ENCODE data around the gene DEAF1.
"Not testable (repeated sequence)": the region's sequence is repeated elsewhere in the genome, so short reads cannot be mapped to it uniquely, and the experiment has no call there.

Gene DEAF1

DNA sequence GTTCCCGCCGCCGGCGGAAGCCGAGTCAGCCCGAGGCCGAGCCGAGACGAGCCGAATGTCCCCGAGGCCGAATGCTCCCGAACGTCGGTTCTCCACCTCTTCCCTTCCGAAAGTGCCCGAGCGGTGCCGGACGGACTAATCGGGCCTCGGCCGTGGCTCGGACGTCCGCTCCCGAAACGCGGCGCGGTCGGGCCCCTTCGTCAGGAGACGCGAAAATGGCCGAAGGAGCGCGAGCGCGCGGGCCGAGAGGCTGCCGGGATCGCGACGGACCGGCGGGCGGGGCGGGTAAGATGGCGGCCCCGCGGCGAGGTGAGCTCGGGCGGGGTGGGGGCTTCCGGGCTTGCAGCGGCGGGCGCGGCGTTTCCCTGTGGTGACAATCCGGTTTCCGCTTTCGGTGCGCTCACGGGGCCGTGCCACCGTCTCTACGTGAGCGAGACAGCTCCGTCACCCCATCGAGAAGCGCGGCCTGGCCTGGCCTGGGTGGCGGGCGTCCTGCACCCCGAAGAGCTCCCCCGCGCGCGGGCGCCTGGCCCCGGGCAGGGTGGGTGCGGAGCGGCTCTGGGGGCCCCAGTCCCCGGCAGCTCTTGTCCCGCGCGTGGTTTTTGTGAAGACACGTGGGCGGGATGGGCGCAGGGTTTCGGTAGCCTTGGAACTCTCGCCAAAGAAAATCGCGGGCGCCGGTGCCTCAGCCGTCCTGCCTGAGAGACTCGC is 671 bp upstream of the DEAF1 start, which contains the start of gene TMEM80:
TSS of gene TMEM80 (plus strand) at position 279 of the 711 bp plus-strand sequence. CDS start at position 291, 12 bp downstream.
- H3K4me1 Mint-ChIP-seq, result peaks cover 47% of the 10 kb centered on the region
- peak within 1 kb of the TSS; percentile 99 for H3K27ac Mint-ChIP-seq
- DNase-seq (ENCODE audit: low spot score in 2 of 2) (peak; percentile 97 to 99), ATAC-seq (peak; percentile 82)
- peak within 1 kb of the TSS; percentile 85 for H3K4me3 Mint-ChIP-seq
- H3K36me3 Mint-ChIP-seq, result peaks cover 22% of the 10 kb centered on the region
- no peaks in the 10 kb centered on the region for H3K9me3 Mint-ChIP-seq

DNA sequence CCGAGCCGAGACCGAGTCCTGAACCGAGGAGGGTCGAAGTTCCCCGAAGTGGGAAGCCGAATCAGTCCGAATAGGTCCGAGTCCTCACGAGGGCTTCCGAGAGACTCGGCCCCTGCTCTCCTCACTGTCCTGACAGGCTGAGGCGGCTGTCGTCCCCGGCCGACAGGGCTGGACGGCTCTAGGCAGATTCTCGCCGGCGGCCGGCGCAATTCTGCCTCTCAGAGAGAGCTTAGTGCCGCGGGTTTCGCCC is 191 bp upstream of the DEAF1 start:
- DNase-seq (ENCODE audit: low spot score in 2 of 2), result peak; percentile 99 to 100
- H3K4me1 Mint-ChIP-seq, result peaks cover 47% of the 10 kb centered on the region
- ATAC-seq, result no peak

DNA sequence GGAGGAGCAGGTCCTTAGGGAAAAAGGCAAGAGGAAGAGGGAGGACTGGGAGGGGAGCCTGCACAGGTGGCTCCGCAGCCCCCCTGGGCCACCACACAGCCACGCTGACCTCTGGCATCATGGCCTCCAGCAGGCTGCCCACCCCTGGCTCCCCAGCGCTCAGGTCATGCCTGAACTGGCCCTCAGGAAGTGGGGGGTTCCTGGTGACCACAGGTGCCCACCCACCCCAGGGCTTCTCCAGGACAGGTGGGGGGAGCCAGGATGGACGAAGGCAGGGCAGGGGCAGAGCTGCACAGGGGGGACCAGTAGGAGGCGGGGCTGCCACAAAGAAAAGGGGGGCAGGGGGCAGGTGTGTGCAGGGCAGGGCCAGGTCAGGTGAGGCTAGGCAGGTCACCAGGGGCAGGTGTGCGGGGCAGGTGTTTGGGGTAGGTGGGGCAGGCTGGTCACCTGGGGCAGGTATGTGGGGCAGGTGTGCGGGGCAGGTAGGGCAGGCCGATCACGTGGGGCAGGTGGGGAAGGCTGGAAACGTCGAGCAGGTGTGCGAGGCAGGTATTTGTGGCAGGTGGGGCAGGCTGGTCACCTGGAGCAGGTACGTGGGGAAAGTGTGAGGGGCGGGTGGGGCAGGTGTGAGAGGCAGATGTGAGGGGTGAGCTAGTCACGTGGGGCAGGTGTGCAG is 997 bp downstream of the DEAF1 start:
- no peaks in the 10 kb centered on the region for H3K9me3 Mint-ChIP-seq

More for the DNA sequence above, 191 bp upstream of the DEAF1 start:
- Mint-ChIP-seq H3K27ac (peak overlapping the region; percentile 99), H3K9me3 (no peaks in the 10 kb centered on the region), H3K36me3 (peaks cover 22% of the 10 kb centered on the region), H3K4me3 (peak overlapping the region; percentile 85)

DNA sequence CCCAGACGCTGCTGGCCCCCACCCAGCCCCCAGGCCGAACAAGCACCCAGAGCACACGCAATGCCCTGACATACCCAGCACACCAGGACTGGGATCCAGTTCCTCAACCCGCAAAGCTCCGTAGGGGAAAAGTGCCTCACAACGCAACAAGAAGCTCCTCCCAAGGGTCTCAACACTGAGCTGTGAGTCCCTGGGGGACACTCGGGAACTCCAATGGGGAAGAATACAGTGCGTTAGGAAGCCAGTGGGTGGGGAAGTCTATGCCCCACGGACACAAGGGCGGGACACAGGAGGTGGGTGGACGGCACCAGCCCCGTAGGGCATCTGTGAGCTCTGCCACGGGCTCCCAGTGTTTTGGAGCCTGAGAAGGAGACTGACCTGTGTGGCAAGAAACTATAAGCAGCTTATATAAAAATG is 1.6 kb downstream of the DEAF1 start:
- peaks cover 47% of the 10 kb centered on the region for H3K4me1 Mint-ChIP-seq
- H3K4me3 Mint-ChIP-seq, result peak overlapping the region; percentile 85
- ATAC-seq (no peak), DNase-seq (ENCODE audit: low spot score in 2 of 2) (no peak)
- H3K36me3 Mint-ChIP-seq, result peaks cover 40% of the 10 kb centered on the region
- no peaks in the 10 kb centered on the region for H3K9me3 Mint-ChIP-seq
- peak overlapping the region; percentile 96 for H3K27ac Mint-ChIP-seq

More for the DNA sequence above, 997 bp downstream of the DEAF1 start:
- H3K27ac Mint-ChIP-seq, result peak overlapping the region; percentile 96
- DNase-seq (ENCODE audit: low spot score in 2 of 2) (no peak), ATAC-seq (no peak)
- H3K4me1 Mint-ChIP-seq, result peaks cover 47% of the 10 kb centered on the region
- H3K4me3 Mint-ChIP-seq, result peak overlapping the region; percentile 85
- H3K36me3 Mint-ChIP-seq, result peaks cover 34% of the 10 kb centered on the region

DNA sequence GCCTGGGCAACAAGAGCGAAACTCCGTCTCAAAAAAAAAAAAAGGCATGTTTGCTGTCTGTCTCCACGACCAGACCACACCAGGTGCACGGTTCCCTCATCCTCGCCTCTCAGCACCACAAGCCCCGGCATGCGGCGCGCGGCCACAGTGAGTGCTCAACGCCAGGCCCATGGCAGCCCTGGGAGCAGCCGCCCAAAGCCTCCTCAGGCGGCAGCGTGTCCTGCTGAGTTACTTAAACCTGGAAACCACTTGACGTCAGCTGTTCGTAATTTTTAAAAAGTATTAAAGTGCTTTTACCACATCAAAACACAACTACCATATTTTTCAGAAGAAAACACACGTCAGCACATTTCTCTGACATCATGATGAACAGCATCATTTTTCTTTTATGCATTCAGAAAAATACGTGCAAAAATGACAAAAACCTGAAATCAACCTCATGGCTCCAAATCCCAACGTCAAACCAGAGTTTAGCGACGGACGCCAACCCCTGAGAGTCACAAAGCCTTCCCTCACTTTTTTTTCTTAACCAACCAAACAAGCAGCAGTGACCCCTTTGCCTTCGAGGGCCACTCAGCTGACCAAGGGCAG is 2.1 kb downstream of the DEAF1 start:
- H3K9me3 Mint-ChIP-seq, result no peaks in the 10 kb centered on the region
- ATAC-seq, result no peak
- H3K4me3 Mint-ChIP-seq, result peak overlapping the region; percentile 85
- peak overlapping the region; percentile 96 for H3K27ac Mint-ChIP-seq
- H3K36me3 Mint-ChIP-seq, result peaks cover 45% of the 10 kb centered on the region
- DNase-seq (ENCODE audit: low spot score in 2 of 2), result no peak
- peaks cover 42% of the 10 kb centered on the region for H3K4me1 Mint-ChIP-seq

DNA sequence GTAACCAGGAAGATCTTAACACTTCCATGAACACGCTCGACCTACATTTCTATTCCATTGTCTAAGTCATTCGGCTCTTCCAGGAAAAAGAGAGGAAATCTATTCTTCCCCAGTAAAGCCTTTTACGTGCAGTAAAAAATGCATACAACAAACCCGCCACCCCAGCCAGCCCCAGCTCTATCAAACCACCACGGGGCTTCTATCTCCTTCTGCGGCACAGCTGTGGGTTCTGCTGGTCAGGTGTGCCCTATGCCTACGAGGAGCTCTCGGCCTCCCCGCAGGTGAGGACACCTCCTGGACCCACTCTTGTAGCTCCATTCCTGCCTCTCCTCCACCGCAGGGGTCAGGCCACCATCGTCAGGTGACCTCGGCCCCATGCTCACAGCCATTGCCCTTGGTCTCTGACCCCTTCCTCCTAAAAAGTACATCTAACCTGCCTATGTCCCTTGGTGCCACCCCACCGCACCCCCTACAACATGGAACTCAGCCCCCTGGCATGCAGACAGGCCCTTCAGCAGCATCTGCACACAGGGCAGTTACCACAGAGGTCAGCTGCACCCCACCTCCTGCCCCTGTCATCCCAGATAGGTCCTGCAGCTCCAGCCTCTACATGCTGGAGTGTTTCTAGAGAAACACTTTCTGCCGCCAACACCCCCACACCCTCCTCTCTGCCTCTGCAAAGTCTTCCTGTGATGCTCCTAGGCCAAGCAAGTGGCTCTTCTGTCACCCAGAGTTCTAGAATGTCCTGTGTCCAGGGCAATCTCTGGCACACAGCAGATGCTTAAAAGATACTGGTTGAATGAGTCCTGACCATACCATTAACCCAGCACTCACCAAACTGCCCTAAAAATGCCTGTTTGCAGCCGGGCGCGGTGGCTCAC is 3.1 kb downstream of the DEAF1 start:
- Mint-ChIP-seq H3K4me1 (peaks cover 34% of the 10 kb centered on the region), H3K36me3 (peaks cover 55% of the 10 kb centered on the region), H3K9me3 (no peaks in the 10 kb centered on the region), H3K27ac (peak overlapping the region; percentile 12), H3K4me3 (no peak overlapping the region)
- DNase-seq (ENCODE audit: low spot score in 2 of 2), result no peak
- ATAC-seq, result no peak

DNA sequence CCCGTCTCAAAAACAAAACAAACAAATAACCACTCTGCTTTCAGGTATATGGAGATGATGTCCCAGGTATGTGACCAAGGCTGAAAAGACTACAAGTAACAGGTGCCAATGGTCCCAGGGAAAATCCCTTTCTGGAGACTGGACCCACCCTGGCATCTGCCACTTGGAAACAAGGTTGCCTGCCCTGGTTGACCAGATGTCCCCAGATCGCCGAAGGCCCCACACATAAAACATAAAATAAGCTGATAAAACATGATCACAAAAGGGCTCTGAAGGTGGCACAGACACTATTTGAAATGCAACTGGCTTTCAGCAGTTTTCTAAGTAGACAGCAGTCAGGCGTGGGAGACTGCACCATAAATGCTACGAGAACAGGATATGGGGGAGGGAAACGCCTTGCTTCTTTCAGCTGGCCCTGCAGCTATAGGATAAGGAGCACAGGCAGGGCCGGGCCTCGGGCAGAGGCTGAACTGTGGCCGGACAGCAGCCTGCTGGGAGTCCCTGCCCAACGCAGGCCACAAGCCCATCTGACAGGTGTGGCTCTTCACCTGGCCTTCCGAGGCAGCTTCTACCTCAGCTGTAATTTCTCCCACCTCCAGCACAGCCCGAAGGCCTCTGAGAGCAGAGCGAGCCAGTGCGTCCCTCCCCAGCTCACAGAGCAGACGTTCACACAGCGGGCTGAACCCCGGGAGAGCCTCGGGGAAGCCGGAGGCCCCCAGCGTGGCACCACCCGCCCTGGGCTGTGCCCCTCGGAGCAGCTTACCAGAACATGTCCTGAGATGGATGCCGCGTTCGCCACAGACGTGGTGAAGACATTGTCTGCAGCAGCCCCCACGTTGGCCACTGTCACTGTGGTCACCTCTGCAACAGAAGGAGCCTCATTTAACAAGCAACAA is 4.0 kb downstream of the DEAF1 start:
- Mint-ChIP-seq H3K4me1 (peaks cover 28% of the 10 kb centered on the region), H3K4me3 (no peak overlapping the region), H3K27ac (no peak overlapping the region), H3K36me3 (peaks cover 59% of the 10 kb centered on the region), H3K9me3 (no peaks in the 10 kb centered on the region)
- ATAC-seq (no peak), DNase-seq (ENCODE audit: low spot score in 2 of 2) (peak in 1 of 2 donors; percentile 50)

DNA sequence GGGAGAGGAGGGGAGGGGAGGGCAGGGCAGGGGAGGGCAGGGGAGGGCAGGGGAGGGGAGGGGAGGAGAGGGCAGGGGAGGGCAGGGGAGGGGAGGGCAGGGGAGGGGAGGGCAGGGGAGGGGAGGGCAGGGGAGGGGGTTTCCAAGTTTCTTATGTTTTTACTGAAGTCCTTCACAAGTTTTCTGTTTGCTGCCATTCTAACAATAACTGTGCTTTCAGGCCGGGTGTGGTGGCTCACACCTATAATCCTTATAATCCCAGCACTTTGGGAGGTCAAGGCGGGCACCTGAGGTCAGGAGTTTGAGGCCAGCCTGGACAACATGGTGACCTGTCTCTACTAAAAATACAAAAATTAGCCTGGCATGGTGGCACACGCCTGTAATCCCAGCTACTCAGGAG is 4.8 kb downstream of the DEAF1 start:
- H3K27ac Mint-ChIP-seq; ATAC-seq; H3K9me3 Mint-ChIP-seq; H3K4me3 Mint-ChIP-seq; DNase-seq (ENCODE audit: low spot score in 2 of 2): not testable (repeated sequence)
- peaks cover 28% of the 10 kb centered on the region for H3K4me1 Mint-ChIP-seq
- peaks cover 66% of the 10 kb centered on the region for H3K36me3 Mint-ChIP-seq

DNA sequence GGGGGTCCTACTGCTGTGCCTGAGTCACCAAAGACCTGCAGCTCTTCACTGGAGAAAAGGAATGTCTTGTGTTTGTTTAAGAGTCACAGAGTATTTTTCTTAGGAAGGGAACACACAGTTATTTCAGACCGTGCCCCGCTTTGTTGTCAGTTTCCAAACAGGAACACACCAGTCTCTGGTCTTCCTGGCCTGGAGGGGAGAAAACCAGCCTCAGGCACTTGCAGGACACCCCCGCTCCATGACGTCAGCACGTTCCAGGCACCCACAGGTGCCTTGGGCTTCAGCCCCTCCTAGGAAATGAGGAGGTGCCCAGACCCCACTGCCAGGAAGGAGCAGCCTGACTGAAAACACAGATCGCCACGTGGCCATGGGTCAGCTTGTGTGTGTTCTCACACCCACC is 5.4 kb downstream of the DEAF1 start:
- ATAC-seq (no peak), DNase-seq (ENCODE audit: low spot score in 2 of 2) (no peak)
- no peaks in the 10 kb centered on the region for H3K9me3 Mint-ChIP-seq
- H3K4me3 Mint-ChIP-seq, result no peak overlapping the region
- peaks cover 73% of the 10 kb centered on the region for H3K36me3 Mint-ChIP-seq
- no peak overlapping the region for H3K27ac Mint-ChIP-seq
- H3K4me1 Mint-ChIP-seq, result peaks cover 28% of the 10 kb centered on the region

DNA sequence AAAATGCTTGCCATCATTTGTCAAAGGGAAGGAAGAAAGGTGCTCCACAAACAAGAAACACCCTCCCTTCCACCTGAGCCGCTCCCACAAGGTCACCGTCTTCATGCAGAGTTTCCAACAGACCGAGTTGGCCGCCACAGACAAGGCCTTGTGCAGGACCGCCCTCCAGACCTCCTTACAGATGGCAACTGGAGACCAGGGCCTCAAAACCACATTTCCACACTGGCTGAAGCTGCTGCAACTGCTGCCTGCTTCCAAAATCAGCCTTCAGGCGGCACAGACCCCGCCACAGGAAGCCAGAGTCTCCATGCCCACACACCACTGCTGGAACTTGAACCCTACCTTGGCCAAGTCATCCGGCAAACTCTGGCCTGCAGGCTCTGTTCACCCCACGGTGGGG is 6.3 kb downstream of the DEAF1 start:
- H3K9me3 Mint-ChIP-seq, result no peaks in the 10 kb centered on the region
- no peak for DNase-seq (ENCODE audit: low spot score in 2 of 2)
- H3K36me3 Mint-ChIP-seq, result peaks cover 77% of the 10 kb centered on the region
- H3K27ac Mint-ChIP-seq, result no peak overlapping the region
- ATAC-seq, result no peak
- no peak overlapping the region for H3K4me3 Mint-ChIP-seq
- peaks cover 24% of the 10 kb centered on the region for H3K4me1 Mint-ChIP-seq

DNA sequence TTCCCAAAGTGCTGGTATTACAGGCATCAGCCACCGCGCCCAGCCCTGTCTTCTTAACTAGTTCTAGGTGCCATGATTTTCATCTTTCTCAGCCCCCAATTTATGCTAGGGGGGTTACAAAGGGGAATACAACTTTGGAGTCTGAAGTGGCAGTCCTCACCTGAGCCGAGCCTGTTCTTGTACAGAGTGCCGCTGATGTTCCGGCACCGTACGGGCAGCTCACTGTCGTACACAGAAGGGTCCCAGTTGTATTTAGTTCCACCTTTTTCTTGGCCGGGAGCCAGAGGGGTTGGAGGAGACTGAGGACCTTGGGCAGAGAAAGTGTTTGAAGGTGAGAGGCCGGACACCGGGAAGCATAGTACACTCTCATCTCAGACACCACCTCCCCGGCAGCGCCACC is 7.3 kb downstream of the DEAF1 start:
- Mint-ChIP-seq H3K36me3 (peaks cover 80% of the 10 kb centered on the region), H3K27ac (peak overlapping the region; percentile 29), H3K4me3 (no peak overlapping the region), H3K4me1 (peaks cover 15% of the 10 kb centered on the region), H3K9me3 (no peaks in the 10 kb centered on the region)
- DNase-seq (ENCODE audit: low spot score in 2 of 2), result no peak
- ATAC-seq, result no peak

DNA sequence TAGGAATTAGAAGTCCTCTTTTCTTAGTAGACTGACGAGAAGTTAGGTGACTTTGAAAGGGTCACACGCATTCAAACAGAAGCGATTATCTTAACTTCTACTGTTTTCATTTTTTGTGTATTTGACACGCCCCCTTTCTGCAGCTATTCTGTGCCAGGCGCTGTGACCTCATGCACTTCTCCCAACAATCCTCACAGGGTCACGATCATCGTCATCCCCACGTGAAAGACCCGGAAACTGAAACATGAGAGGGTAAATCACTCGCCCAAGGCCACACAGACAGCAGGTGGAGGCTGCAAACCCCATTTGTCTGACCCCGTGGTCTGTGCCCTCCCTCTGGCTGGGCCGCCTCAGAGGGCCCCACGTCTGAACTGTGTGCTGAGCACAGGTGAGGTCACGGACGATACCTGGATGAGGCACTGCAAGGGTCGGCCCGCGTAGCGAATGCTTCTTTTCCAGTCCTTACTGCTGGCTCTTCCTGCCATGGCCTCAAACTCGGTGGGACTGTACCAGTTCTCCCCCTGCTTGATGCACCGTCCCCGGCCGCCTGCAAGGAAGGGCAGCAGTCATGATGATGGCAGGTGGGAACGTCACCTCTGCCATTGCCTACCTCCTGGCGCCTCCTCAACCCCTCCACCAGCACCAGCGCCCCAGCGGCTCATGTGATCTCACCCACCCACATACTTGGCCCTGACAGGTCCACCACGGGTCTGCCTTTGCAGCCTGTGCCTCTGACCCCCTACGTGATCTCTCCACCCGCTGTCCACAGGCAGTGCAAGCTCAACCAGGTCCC is 8.4 kb downstream of the DEAF1 start:
- Mint-ChIP-seq H3K4me3 (no peak overlapping the region), H3K4me1 (peaks cover 11% of the 10 kb centered on the region), H3K9me3 (no peaks in the 10 kb centered on the region), H3K36me3 (peaks cover 84% of the 10 kb centered on the region), H3K27ac (no peak overlapping the region)
- DNase-seq (ENCODE audit: low spot score in 2 of 2) (no peak), ATAC-seq (no peak)

DNA sequence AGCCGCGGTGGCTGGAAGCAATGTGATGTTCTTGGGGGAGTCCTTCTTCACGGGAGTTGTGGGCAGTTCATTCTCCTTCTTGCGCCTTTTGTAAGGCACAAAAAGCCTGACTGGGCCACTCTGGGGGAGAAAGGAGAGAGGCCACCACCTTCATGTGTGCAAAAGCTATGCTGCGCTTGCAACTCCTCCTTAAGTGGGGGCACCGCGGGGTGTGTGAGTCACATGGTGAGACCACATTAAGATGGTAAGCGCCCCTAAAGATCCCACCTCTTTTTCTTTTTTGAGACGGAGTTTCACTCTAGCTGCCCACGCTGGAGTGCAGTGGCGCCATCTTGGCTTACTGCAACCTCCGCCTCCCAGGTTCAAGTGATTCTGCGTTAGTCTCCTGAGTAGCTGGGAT is 14.1 kb downstream of the DEAF1 start:
- H3K27ac Mint-ChIP-seq, result no peak overlapping the region
- no peak overlapping the region for H3K4me3 Mint-ChIP-seq
- H3K9me3 Mint-ChIP-seq, result no peaks in the 10 kb centered on the region
- peaks cover 87% of the 10 kb centered on the region for H3K36me3 Mint-ChIP-seq
- H3K4me1 Mint-ChIP-seq, result peaks cover 13% of the 10 kb centered on the region
- ATAC-seq (peak; percentile 51), DNase-seq (ENCODE audit: low spot score in 2 of 2) (no peak)

DNA sequence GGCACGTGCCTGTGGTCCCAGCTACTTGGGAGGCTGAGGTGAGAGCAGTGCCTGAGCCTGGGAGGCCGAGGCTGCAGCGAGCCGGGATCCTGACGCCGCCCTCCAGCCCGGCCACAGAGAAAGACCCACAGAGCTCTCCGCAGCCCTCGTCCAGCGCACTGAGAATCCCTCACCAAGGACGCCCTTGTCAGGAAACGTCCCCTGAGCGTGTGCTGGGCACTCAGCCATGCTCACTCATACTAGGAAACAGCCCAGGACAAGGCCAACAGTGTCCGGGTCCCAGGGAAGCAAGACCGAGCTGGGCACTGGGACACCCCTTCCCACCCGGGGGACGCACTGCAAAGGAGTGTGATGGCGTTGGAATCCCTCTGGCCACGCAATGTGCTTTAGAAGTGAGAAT is 14.5 kb downstream of the DEAF1 start:
- ATAC-seq, result no peak
- Mint-ChIP-seq H3K4me1 (peaks cover 13% of the 10 kb centered on the region), H3K36me3 (peaks cover 87% of the 10 kb centered on the region), H3K4me3 (no peak overlapping the region), H3K27ac (no peak overlapping the region), H3K9me3 (no peaks in the 10 kb centered on the region)
- DNase-seq (ENCODE audit: low spot score in 2 of 2), result no peak

Measured in stimulated activated effector memory CD8-positive, alpha-beta T cell treated with anti-CD3 and anti-CD28 coated beads, Interleukin-12 subunit alpha, Interleukin-12 subunit beta, amount 100 ng/mL, for 72 hours (primary cell).